Endodermal cell (in vitro differentiated cells): ENCODE data around the gene OS9. TPM values are rescaled to one million over a fixed set of nuclear protein-coding genes. Genes with fewer than 3 reads are reported as not detected.

Experiments
- DNase-seq: peaks from one replicate; pipeline ENCODE4 v3.0.0-alpha.2; 2017
- H3K27ac ChIP-seq: 2 replicates; pipeline ENCODE4 v1.5.1; 2013; ENCODE audit warnings: mild to moderate bottlenecking, low read depth, low read length, moderate library complexity
- H3K27me3 ChIP-seq: 2 replicates; pipeline ENCODE4 v1.6.1; 2013; ENCODE audit warnings: mild to moderate bottlenecking, low read length, moderate library complexity; ENCODE audit not compliant: insufficient read depth, control insufficient read depth, poor library complexity, severe bottlenecking
- H3K36me3 ChIP-seq: 2 replicates; pipeline ENCODE4 v1.7.0; 2013; ENCODE audit warnings: mild to moderate bottlenecking, low read length, moderate library complexity; ENCODE audit not compliant: control insufficient read depth, insufficient read depth
- H3K4me1 ChIP-seq: one replicate; pipeline ENCODE4 v1.7.0; 2013; ENCODE audit warnings: low read length; ENCODE audit not compliant: control insufficient read depth, insufficient read depth
- H3K4me3 ChIP-seq: 2 replicates; pipeline ENCODE4 v1.5.1; 2013; ENCODE audit warnings: mild to moderate bottlenecking, low read length, moderate library complexity
- H3K9ac ChIP-seq: 2 replicates; pipeline ENCODE4 v1.6.1; 2013; ENCODE audit warnings: mild to moderate bottlenecking, low read length, moderate library complexity; ENCODE audit not compliant: poor library complexity, severe bottlenecking; ENCODE audit errors: extremely low read depth
- H3K9me3 ChIP-seq: 2 replicates; pipeline ENCODE4 v1.6.1; 2013; ENCODE audit warnings: mild to moderate bottlenecking, low read length, moderate library complexity; ENCODE audit not compliant: control insufficient read depth
- H3K27ac Mint-ChIP-seq: 2 replicates; pipeline ENCODE4 v1.8.0; 2020; ENCODE audit warnings: mixed read lengths
- H3K27me3 Mint-ChIP-seq: 2 replicates; pipeline ENCODE4 v1.8.0; 2021; ENCODE audit warnings: mild to moderate bottlenecking, mixed read lengths; ENCODE audit not compliant: insufficient read depth
- H3K36me3 Mint-ChIP-seq: 2 replicates; pipeline ENCODE4 v1.8.0; 2020; ENCODE audit warnings: low read depth, mixed read lengths
- H3K4me1 Mint-ChIP-seq: 2 replicates; pipeline ENCODE4 v1.8.0; 2020; ENCODE audit warnings: mixed read lengths
- H3K4me3 Mint-ChIP-seq: 2 replicates; pipeline ENCODE4 v1.8.0; 2020; ENCODE audit warnings: mild to moderate bottlenecking, moderate library complexity, mixed read lengths
- H3K9me3 Mint-ChIP-seq: 2 replicates; pipeline ENCODE4 v1.8.0; 2020; ENCODE audit warnings: mild to moderate bottlenecking, mixed read lengths
- CTCF ChIP-seq: fragments of 200-600 bp; sonication (generic); conservative IDR thresholded peaks from 2 replicates; pipeline ENCODE4 v1.5.0; 2021; ENCODE audit warnings: antibody characterized with exemption, mild to moderate bottlenecking
- WGBS, 2 experiments: methylation state at CpG; one replicate each; pipeline versions ENCODE4 v1.1.5 to v1.1.7; 2013; ENCODE audit warnings: missing lambda C conversion rate in 2 of 2, mixed read lengths in 1 of 2; ENCODE audit not compliant: insufficient coverage in 1 of 2, insufficient read length in 1 of 2; 5-methylcytosine and 5-hydroxymethylcytosine counted together
- total RNA-seq, 2 donors: library from RNA; stranded (reverse); fragmentation: NEBNext Ultra II Directional in 1 of 2; extraction: Animal tissue kit (Norgen Biotek cat#: 25700) in 1 of 2; gene quantifications; 2 replicates in 1 of 2; 3 replicates in 1 of 2; pipeline ENCODE4 v1.2.1, GENCODE V29; 2021

Gene OS9
- total RNA-seq, 2 donors from 2014 or later, result 108 to 142 TPM

- DNase-seq, result peak; percentile 92
- Histone ChIP-seq H3K27ac (no peak overlapping the region), H3K9ac (no peak overlapping the region), H3K9me3 (no peaks in the 10 kb centered on the region), H3K36me3 (peaks cover 7% of the 10 kb centered on the region), H3K4me3 (no peak overlapping the region), H3K4me1 (no peaks in the 10 kb centered on the region), H3K27me3 (peaks cover 81% of the 10 kb centered on the region)
- H3K4me3 Mint-ChIP-seq, result no peak overlapping the region
- TF ChIP-seq CTCF, result no peak
- peaks cover 87% of the 10 kb centered on the region for H3K27me3 Mint-ChIP-seq
- no peak overlapping the region for H3K27ac Mint-ChIP-seq
- WGBS, 2 experiments, result 69 to 88% methylated on average over 1 to 3 of the region's 3 CpGs
- H3K4me1 Mint-ChIP-seq, result peaks cover 10% of the 10 kb centered on the region
- H3K36me3 Mint-ChIP-seq, result peaks cover 12% of the 10 kb centered on the region
- H3K9me3 Mint-ChIP-seq, result no peaks in the 10 kb centered on the region
Observed at GRCh38 chr12:57760347-57760982, 66.5 kb downstream of the OS9 start.

GRCh38 chr12:57761391-57761998 lies 67.6 kb downstream of the OS9 start:
- no peak for TF ChIP-seq CTCF
- Histone ChIP-seq H3K4me3 (no peak overlapping the region), H3K27ac (no peak overlapping the region), H3K9me3 (no peaks in the 10 kb centered on the region), H3K9ac (no peak overlapping the region), H3K4me1 (peaks cover 4% of the 10 kb centered on the region), H3K27me3 (peaks cover 83% of the 10 kb centered on the region), H3K36me3 (peaks cover 7% of the 10 kb centered on the region)
- Mint-ChIP-seq H3K36me3 (peaks cover 12% of the 10 kb centered on the region), H3K9me3 (no peaks in the 10 kb centered on the region), H3K27ac (no peak overlapping the region), H3K4me3 (no peak overlapping the region), H3K4me1 (peaks cover 10% of the 10 kb centered on the region), H3K27me3 (peaks cover 89% of the 10 kb centered on the region)
- WGBS, 2 experiments, result 83 to 88% methylated on average over 3 to 4 of the region's 4 CpGs
- DNase-seq, result no peak

DNA sequence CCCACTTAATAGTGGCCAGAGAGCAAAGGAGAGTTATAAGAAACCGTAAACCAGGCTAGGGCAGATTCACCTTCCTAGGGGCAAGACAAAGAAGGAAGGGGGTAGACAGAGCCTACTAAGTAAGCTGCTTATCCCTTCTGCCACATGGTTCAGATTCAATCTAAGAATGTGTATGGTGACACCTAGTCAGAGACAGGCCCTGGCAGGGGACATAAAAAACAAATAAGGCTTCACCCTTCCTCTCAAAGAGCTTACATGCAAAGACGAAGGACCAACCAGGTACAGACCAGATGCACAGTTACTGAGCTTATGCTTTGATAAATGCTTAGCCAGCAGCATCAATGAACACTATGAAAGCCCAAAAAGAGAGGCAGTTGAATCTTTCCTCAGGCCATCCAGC lies 68.5 kb downstream of the OS9 start:
- H3K27ac ChIP-seq, result no peak overlapping the region
- Mint-ChIP-seq H3K27me3 (peaks cover 90% of the 10 kb centered on the region), H3K4me3 (no peak overlapping the region), H3K27ac (no peak overlapping the region), H3K9me3 (no peaks in the 10 kb centered on the region), H3K4me1 (peaks cover 13% of the 10 kb centered on the region), H3K36me3 (peaks cover 8% of the 10 kb centered on the region)
- H3K4me3 ChIP-seq, result no peak overlapping the region
- no peak for DNase-seq
- H3K36me3 ChIP-seq, result peaks cover 6% of the 10 kb centered on the region
- 86 to 92% methylated on average over 2 of the region's 2 CpGs for WGBS, 2 experiments
- H3K27me3 ChIP-seq, result peaks cover 81% of the 10 kb centered on the region
- H3K9ac ChIP-seq, result no peak overlapping the region
- TF ChIP-seq CTCF, result no peak
- H3K4me1 ChIP-seq, result peaks cover 6% of the 10 kb centered on the region
- H3K9me3 ChIP-seq, result no peaks in the 10 kb centered on the region
